H54 (cell line): ENCODE results near the gene GNE.
A peak's percentile ranks its signal among the peaks of the same experiment; 100 is the strongest.
"Not testable (repeated sequence)": the region's sequence is repeated elsewhere in the genome, so short reads cannot be mapped to it uniquely, and the experiment has no call there.

Experiments
- DNase-seq: peaks from one replicate; pipeline ENCODE4 v3.0.0; 2011; ENCODE audit warnings: low spot score, mixed read lengths; ENCODE audit not compliant: insufficient read length
- FAIRE-seq: peaks from 3 replicates; lab custom pipeline; 2011; peaks lifted over from hg19 to GRCh38; lab: Jason Lieb, UNC
- POLR2A ChIP-seq: IDR thresholded peaks from 2 replicates; pipeline ENCODE4 v1.6.1; 2011; ENCODE audit warnings: low read depth, mild to moderate bottlenecking, low read length

The GNE gene

GRCh38 chr9:36282275-36282674, 24.0 kb upstream of the GNE start:
- FAIRE-seq (no peak), DNase-seq (no peak)
- no peak for TF ChIP-seq POLR2A

- FAIRE-seq (no peak), DNase-seq (no peak)
- TF ChIP-seq POLR2A, result no peak
Measured at GRCh38 chr9:36280989-36281388, 22.7 kb upstream of the GNE start.

GRCh38 chr9:36278243-36278642, 20.0 kb upstream of the GNE start:
- no peak for TF ChIP-seq POLR2A
- FAIRE-seq, result no peak
- DNase-seq, result no peak

GRCh38 chr9:36276781-36277181, 18.5 kb upstream of the GNE start:
- peak; percentile 43 for DNase-seq
- peak; percentile 95 for FAIRE-seq
- no peak for TF ChIP-seq POLR2A

GRCh38 chr9:36276254-36276653, 18.0 kb upstream of the GNE start:
- DNase-seq, result no peak
- no peak for FAIRE-seq
- no peak for TF ChIP-seq POLR2A

- no peak for FAIRE-seq
- no peak for TF ChIP-seq POLR2A
- no peak for DNase-seq
Measured at GRCh38 chr9:36275060-36275459, 16.8 kb upstream of the GNE start.

- DNase-seq, FAIRE-seq: not testable (repeated sequence)
Measured at GRCh38 chr9:36273354-36273753, 15.1 kb upstream of the GNE start.

GRCh38 chr9:36268007-36268427, 9.8 kb upstream of the GNE start:
- FAIRE-seq, result no peak
- TF ChIP-seq POLR2A, result no peak
- no peak for DNase-seq

- DNase-seq (no peak), FAIRE-seq (no peak)
- TF ChIP-seq POLR2A, result no peak
Measured at GRCh38 chr9:36264896-36265295, 6.6 kb upstream of the GNE start.

- TF ChIP-seq POLR2A, result no peak
- FAIRE-seq (no peak), DNase-seq (no peak)
Measured at GRCh38 chr9:36263683-36264082, 5.4 kb upstream of the GNE start.

GRCh38 chr9:36258996-36259533, 817 bp upstream of the GNE start:
- TF ChIP-seq POLR2A, result no peak
- FAIRE-seq, result no peak
- DNase-seq, result no peak

- FAIRE-seq, result no peak
- TF ChIP-seq POLR2A, result no peak
- DNase-seq, result no peak
Measured at GRCh38 chr9:36251428-36251827, 6.8 kb downstream of the GNE start.

- TF ChIP-seq POLR2A, result no peak
- no peak for FAIRE-seq
- no peak for DNase-seq
Measured at GRCh38 chr9:36250079-36250478, 8.2 kb downstream of the GNE start.

- DNase-seq (no peak), FAIRE-seq (no peak)
- TF ChIP-seq POLR2A, result no peak
Measured at GRCh38 chr9:36249189-36249588, 9.1 kb downstream of the GNE start.

GRCh38 chr9:36248061-36248460, 10.2 kb downstream of the GNE start:
- FAIRE-seq, DNase-seq: not testable (repeated sequence)

GRCh38 chr9:36247356-36247755, 10.9 kb downstream of the GNE start:
- FAIRE-seq, result no peak
- no peak for DNase-seq
- TF ChIP-seq POLR2A, result no peak
